Left ventricle myocardium inferior (tissue), 1 donor: ENCODE data around the gene DBX1. TPM values are rescaled to one million over a fixed set of nuclear protein-coding genes. Genes with fewer than 3 reads are reported as not detected.

Source experiments
- DNase-seq: peaks from one replicate; pipeline ENCODE4 v3.0.0-alpha.2; 2020
- H3K27ac ChIP-seq: fragments of 200-600 bp; replicated peaks from 2 replicates; pipeline ENCODE4 v1.8.0; 2021
- H3K27me3 ChIP-seq: fragments of 200-600 bp; 2 replicates; pipeline ENCODE4 v1.8.0; 2021; ENCODE audit warnings: low read depth
- H3K36me3 ChIP-seq: fragments of 200-600 bp; 2 replicates; pipeline ENCODE4 v1.8.0; 2021
- H3K4me1 ChIP-seq: fragments of 200-600 bp; 2 replicates; pipeline ENCODE4 v1.8.0; 2021
- H3K4me3 ChIP-seq: fragments of 200-600 bp; 2 replicates; pipeline ENCODE4 v1.8.0; 2021; ENCODE audit warnings: mild to moderate bottlenecking, moderate library complexity
- H3K9me3 ChIP-seq: fragments of 200-600 bp; replicated peaks from 2 replicates; pipeline ENCODE4 v1.8.0; 2021
- CTCF ChIP-seq: fragments of 200-600 bp; IDR thresholded peaks from 2 replicates; pipeline ENCODE4 v1.8.0; 2021; ENCODE audit warnings: antibody characterized with exemption, mild to moderate bottlenecking, borderline replicate concordance
- intact Hi-C: fragments of 100-400 bp; cut with micrococcal nuclease; formaldehyde crosslinking; loops from one replicate; pipeline ENCODE4 v1.11.0; 2022
- total RNA-seq: library from RNA; stranded (reverse); fragmentation: NEBNext Ultra II Directional; extraction: Animal tissue kit (Norgen Biotek cat#: 25700); gene quantifications from one replicate; pipeline ENCODE4 v1.2.1, GENCODE V29; 2021
- donor health status: DM: no; HTN: yes; CAD: no; lungs with severe emphysema.

Gene DBX1
- total RNA-seq, 1 donor from 2014 or later, result not detected

- Histone ChIP-seq H3K27ac (no peak overlapping the region), H3K9me3 (no peaks in the 10 kb centered on the region), H3K27me3 (peaks cover 99% of the 10 kb centered on the region), H3K4me3 (peak overlapping the region; percentile 52), H3K36me3 (no peaks in the 10 kb centered on the region), H3K4me1 (peaks cover 17% of the 10 kb centered on the region)
- DNase-seq, result no peak
- intact Hi-C loops, result no loop called here
- no peak for TF ChIP-seq CTCF
Measured at GRCh38 chr11:20155683-20156279, 4.5 kb downstream of the DBX1 start.

DNA sequence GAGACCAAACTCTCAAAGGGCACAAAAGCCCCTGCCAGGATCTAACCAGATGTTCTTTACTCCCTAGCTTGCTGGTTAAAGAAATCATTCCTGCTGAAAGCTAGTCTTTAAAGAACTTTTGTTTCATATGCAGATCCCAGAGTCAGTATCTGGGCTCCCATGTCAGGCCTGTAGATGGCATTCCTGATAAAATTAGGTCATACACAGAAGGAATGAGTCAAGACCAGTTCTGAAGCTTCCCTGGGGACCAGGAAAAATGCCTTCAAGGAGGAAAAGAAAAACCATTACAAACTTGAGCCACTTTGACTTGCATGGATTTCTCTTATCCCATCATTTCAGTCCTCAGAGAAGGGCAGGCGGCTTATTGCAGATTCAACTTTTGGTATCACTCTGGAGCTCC, 5.9 kb downstream of the DBX1 start:
- TF ChIP-seq CTCF, result no peak
- H3K27me3 ChIP-seq, result peaks cover 96% of the 10 kb centered on the region
- no peaks in the 10 kb centered on the region for H3K9me3 ChIP-seq
- H3K36me3 ChIP-seq, result no peaks in the 10 kb centered on the region
- H3K4me1 ChIP-seq, result peaks cover 17% of the 10 kb centered on the region
- H3K27ac ChIP-seq, result no peak overlapping the region
- H3K4me3 ChIP-seq, result no peak overlapping the region
- intact Hi-C loops, result no loop called here
- DNase-seq, result no peak

GRCh38 chr11:20138707-20139106, 21.6 kb downstream of the DBX1 start:
- Histone ChIP-seq H3K4me1 (no peaks in the 10 kb centered on the region), H3K9me3 (no peaks in the 10 kb centered on the region), H3K27ac (no peak overlapping the region), H3K36me3 (no peaks in the 10 kb centered on the region), H3K4me3 (no peak overlapping the region), H3K27me3 (peaks cover 61% of the 10 kb centered on the region)
- TF ChIP-seq CTCF, result no peak
- intact Hi-C loops, result no loop called here
- DNase-seq, result no peak

- DNase-seq, result no peak
- intact Hi-C loops, result no loop called here
- H3K36me3 ChIP-seq, result no peaks in the 10 kb centered on the region
- H3K9me3 ChIP-seq, result no peaks in the 10 kb centered on the region
- peaks cover 2% of the 10 kb centered on the region for H3K4me1 ChIP-seq
- no peak overlapping the region for H3K4me3 ChIP-seq
- TF ChIP-seq CTCF, result no peak
- H3K27me3 ChIP-seq, result peaks cover 53% of the 10 kb centered on the region
- no peak overlapping the region for H3K27ac ChIP-seq
Measured at GRCh38 chr11:20137637-20138036, 22.6 kb downstream of the DBX1 start.

DNA sequence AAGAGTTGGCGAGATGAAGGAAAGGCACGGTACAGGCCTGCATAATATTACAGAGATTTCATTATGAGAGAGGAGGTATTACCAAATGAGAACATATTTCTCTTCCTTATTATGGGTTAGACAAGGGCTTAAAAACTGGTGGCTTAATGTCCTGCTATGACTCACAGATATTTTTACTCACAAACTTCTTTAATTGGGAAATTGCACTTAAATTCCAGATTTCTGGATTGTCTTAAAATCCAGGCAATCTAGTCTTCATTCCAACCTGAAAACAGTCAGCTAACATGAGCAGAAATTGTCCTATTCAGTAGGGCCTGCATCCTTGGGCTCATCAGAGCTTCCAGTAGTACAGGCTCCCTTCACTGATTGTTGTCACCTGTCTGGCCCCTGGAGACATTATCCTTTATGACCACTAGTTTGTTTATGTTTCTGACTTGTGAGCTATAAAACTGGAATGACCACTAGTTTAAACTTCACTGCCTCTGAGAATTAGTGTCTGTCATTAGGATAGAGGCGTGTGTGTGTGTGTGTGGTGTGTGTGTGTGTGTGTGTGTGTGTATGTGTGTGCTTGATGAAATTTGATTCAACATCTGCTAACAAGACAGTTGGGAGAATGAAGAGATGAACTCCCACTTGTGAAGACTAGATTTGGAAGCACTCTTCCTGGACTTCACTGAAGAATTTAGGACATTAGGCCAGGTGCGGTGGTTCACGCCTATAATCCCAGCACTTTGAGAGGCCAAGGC, 25.1 kb downstream of the DBX1 start:
- H3K4me1 ChIP-seq, result peaks cover 12% of the 10 kb centered on the region
- intact Hi-C loops, result no loop called here
- no peaks in the 10 kb centered on the region for H3K36me3 ChIP-seq
- peaks cover 33% of the 10 kb centered on the region for H3K27me3 ChIP-seq
- H3K27ac ChIP-seq, result no peak overlapping the region
- no peak for DNase-seq
- TF ChIP-seq CTCF, result no peak
- no peaks in the 10 kb centered on the region for H3K9me3 ChIP-seq
- no peak overlapping the region for H3K4me3 ChIP-seq
